Uterus (tissue), 4 donors: ENCODE measurements around the gene SH3PXD2A. TPM values are rescaled to one million over a fixed set of nuclear protein-coding genes. Genes with fewer than 3 reads are reported as not detected.

Source experiments
- DNase-seq, 2 donors: peaks; one replicate each; pipeline ENCODE4 v3.0.0-alpha.2; 2019 to 2020
- H3K27ac ChIP-seq, 2 donors: fragments of 200-600 bp; sonication (generic); 1 replicate in 1 of 2; 2 replicates in 1 of 2; pipeline ENCODE4 v1.5.1; 2016 to 2018
- H3K27me3 ChIP-seq, 2 donors: fragments of 200-600 bp; sonication (generic); one replicate each; pipeline ENCODE4 v1.5.1; 2018 to 2019; ENCODE audit warnings: control low read depth in 1 of 2
- H3K36me3 ChIP-seq, 2 donors: fragments of 200-600 bp; sonication (generic); one replicate each; pipeline ENCODE4 v1.5.1; 2019; ENCODE audit warnings: control low read depth in 1 of 2
- H3K4me1 ChIP-seq, 2 donors: fragments of 200-600 bp; sonication (generic); one replicate each; pipeline ENCODE4 v1.5.1; 2018 to 2019; ENCODE audit warnings: control low read depth in 1 of 2
- H3K4me3 ChIP-seq, 2 donors: fragments of 200-600 bp; sonication (generic); 1 replicate in 1 of 2; 2 replicates in 1 of 2; pipeline ENCODE4 v1.5.1; 2018 to 2019; ENCODE audit warnings: mild to moderate bottlenecking in 1 of 2
- H3K9me3 ChIP-seq, 2 donors: fragments of 200-600 bp; sonication (generic); one replicate each; pipeline ENCODE4 v1.5.1; 2019; ENCODE audit warnings: control low read depth in 1 of 2
- POLR2A ChIP-seq, 2 donors: fragments of 450-650 bp; IDR thresholded peaks; one replicate each; pipeline ENCODE4 v1.6.1; 2016; ENCODE audit warnings: antibody characterized with exemption in 2 of 2, mild to moderate bottlenecking in 1 of 2, moderate library complexity in 1 of 2
- intact Hi-C: fragments of 100-400 bp; cut with DNase I; formaldehyde crosslinking; loops from one replicate; pipeline ENCODE4 v1.15.1; 2023; ENCODE audit warnings: low total_unique reads
- total RNA-seq, 4 donors: library from RNA; depleted of rRNA in 3 of 4; stranded (reverse); fragments of >200 nt in 3 of 4; gene quantifications; one replicate each; pipeline versions ENCODE4 v1.1.0 to v1.2.4, GENCODE V29; 2014 to 2023
- TF ChIP-seq, protein P1 (sequence below), 4 experiments: fragments of 200-600 bp in 2 of 4; fragments of 450-650 bp in 2 of 4; sonication (generic) in 2 of 4; IDR thresholded peaks; one replicate each; pipeline ENCODE4 v1.5.1; 2016 to 2019; ENCODE audit warnings: antibody characterized with exemption in 4 of 4, mild to moderate bottlenecking in 2 of 4, moderate library complexity in 1 of 4
- donor health status: DM: yes; HTN: yes; CAD: no.

SH3PXD2A gene
- total RNA-seq, 4 donors from 2014 or later, result 12.6 to 117 (median 46.6) TPM

GRCh38 chr10:103605359-103606096 is 249.8 kb downstream of the SH3PXD2A start:
- DNase-seq, result peak; percentile 76 to 78
- intact Hi-C loops, result no loop called here
- Histone ChIP-seq H3K9me3 (no peaks in the 10 kb centered on the region), H3K27ac (peak overlapping the region; percentile 45 to 66), H3K4me1 (no peaks in the 10 kb centered on the region), H3K27me3 (no peaks in the 10 kb centered on the region), H3K4me3 (no peak overlapping the region), H3K36me3 (no peaks in the 10 kb centered on the region)
- TF ChIP-seq, protein P1, sequence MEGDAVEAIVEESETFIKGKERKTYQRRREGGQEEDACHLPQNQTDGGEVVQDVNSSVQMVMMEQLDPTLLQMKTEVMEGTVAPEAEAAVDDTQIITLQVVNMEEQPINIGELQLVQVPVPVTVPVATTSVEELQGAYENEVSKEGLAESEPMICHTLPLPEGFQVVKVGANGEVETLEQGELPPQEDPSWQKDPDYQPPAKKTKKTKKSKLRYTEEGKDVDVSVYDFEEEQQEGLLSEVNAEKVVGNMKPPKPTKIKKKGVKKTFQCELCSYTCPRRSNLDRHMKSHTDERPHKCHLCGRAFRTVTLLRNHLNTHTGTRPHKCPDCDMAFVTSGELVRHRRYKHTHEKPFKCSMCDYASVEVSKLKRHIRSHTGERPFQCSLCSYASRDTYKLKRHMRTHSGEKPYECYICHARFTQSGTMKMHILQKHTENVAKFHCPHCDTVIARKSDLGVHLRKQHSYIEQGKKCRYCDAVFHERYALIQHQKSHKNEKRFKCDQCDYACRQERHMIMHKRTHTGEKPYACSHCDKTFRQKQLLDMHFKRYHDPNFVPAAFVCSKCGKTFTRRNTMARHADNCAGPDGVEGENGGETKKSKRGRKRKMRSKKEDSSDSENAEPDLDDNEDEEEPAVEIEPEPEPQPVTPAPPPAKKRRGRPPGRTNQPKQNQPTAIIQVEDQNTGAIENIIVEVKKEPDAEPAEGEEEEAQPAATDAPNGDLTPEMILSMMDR (IDR thresholded peaks at IDR 0.05), result peak; percentile 64 to 87 (median 78)
- TF ChIP-seq POLR2A (IDR thresholded peaks at IDR 0.05), result no peak

GRCh38 chr10:103603382-103603781 is 252.0 kb downstream of the SH3PXD2A start:
- H3K9me3 ChIP-seq, result no peaks in the 10 kb centered on the region
- H3K27me3 ChIP-seq, result no peaks in the 10 kb centered on the region
- no peaks in the 10 kb centered on the region for H3K36me3 ChIP-seq
- DNase-seq, result no peak
- no peak overlapping the region for H3K4me3 ChIP-seq
- no peaks in the 10 kb centered on the region for H3K4me1 ChIP-seq
- intact Hi-C loops, result loop anchor here (5.0 kb wide), 1 partner anchor 84 kb away; no protein-coding TSS in a partner anchor
- no peak for TF ChIP-seq POLR2A (IDR thresholded peaks at IDR 0.05)
- TF ChIP-seq, protein P1 (IDR thresholded peaks at IDR 0.05), result no peak
- no peak overlapping the region for H3K27ac ChIP-seq

DNA sequence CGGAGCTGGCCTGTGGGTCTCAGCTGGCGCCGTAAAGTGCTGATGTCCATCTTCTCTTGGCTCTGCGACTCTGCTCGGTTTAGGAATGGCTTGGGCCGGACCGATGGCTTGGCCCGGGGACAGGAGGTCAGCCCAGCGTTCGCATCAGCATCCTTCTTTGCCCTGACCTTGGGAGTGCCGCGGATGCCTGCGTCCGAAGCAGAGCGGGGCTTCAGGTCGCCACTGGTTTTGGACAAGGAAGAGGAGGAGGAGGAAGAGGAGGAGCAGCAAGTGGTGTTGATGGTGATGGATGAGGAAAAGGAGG is 252.6 kb downstream of the SH3PXD2A start:
- Histone ChIP-seq H3K9me3 (no peaks in the 10 kb centered on the region), H3K27me3 (no peaks in the 10 kb centered on the region), H3K4me1 (no peaks in the 10 kb centered on the region), H3K4me3 (no peak overlapping the region), H3K27ac (no peak overlapping the region), H3K36me3 (no peaks in the 10 kb centered on the region)
- intact Hi-C loops, result loop anchor here (5.0 kb wide), 1 partner anchor 84 kb away; no protein-coding TSS in a partner anchor
- no peak for TF ChIP-seq POLR2A (IDR thresholded peaks at IDR 0.05)
- TF ChIP-seq, protein P1 (IDR thresholded peaks at IDR 0.05), result no peak
- DNase-seq, result no peak

DNA sequence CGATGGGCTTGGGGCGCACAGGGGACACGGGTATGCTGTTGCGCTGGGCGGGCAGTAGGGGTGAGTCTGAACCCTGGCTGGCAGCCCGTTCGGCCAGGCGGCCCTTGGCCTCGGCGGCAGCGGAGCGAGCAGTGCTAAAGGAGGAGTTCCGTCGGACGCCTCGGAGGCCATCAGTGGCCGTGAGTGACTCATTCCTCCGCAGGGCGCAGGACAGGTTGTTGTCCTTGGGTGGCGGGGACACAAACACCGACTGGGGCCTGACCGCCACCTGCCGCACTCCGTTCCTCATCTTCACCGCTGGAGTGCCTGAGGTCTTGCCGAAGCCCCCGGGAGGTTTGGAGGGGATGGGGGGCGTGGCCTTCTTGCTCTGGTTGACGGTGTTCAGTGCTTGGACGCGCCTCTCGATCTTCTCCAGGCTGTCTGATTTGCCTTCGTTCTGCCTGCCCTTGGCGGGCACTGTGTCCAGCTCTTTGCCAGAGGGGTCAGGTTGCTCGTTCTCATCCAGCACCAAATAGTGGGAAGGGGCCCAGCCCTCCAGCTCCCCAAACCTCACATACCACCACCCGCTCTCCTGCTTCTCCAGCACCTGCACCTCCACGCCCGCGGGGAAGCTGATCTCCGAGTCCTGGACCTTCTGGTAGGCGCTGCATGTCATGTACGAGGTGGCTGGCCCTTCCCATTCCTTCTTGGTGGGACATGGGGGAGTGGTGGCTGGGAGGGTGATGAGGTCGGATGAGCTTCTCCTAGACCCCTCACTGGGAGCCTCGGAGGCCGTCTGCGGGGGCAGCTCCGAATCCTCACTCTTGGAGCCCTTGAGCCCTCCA is 253.1 kb downstream of the SH3PXD2A start:
- intact Hi-C loops, result loop anchor here (5.0 kb wide), 1 partner anchor 85 kb away; no protein-coding TSS in a partner anchor

More for the DNA sequence above, 253.1 kb downstream of the SH3PXD2A start:
- TF ChIP-seq, protein P1 (IDR thresholded peaks at IDR 0.05), result no peak
- no peak for TF ChIP-seq POLR2A (IDR thresholded peaks at IDR 0.05)
- H3K9me3 ChIP-seq, result no peaks in the 10 kb centered on the region
- no peaks in the 10 kb centered on the region for H3K4me1 ChIP-seq
- no peak for DNase-seq
- no peak overlapping the region for H3K4me3 ChIP-seq
- no peaks in the 10 kb centered on the region for H3K36me3 ChIP-seq
- H3K27ac ChIP-seq, result peak overlapping the region in 1 of 2 donors; percentile 46
- H3K27me3 ChIP-seq, result no peaks in the 10 kb centered on the region
